Stimulated activated CD4-positive, alpha-beta T cell treated with anti-CD3 and anti-CD28 coated beads, TNF-alpha, amount 100 ng/mL, for 48 hours (primary cell): Measurements from ENCODE around the gene WDR38.
"Not testable (repeated sequence)": the region's sequence is repeated elsewhere in the genome, so short reads cannot be mapped to it uniquely, and the experiment has no call there.

Experiments
- DNase-seq, 3 donors: peaks; one replicate each; pipeline ENCODE4 v3.0.0-alpha.2; 2020; ENCODE audit warnings: low read depth in 3 of 3

The WDR38 gene

DNA sequence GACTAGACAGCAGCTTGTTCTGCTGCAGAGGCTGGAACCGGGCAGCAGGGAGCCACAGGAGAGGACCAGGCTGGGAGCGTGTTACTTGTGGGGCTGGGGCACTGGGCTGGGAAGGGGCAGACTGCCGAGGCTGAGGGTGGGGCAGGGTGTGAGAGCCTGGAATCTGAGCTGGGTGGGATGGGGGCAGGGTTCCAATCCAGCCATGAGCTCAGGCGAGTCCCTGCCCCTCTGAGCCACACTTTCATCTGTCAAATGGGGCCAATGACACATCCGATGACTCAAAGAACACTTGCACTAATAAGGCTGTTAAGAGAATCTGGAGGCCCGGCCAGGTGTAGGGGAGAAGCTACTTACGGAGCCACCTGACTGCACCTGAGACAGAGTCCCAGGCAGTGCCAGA lies 18.7 kb upstream of the WDR38 start:
- no peak for DNase-seq

DNA sequence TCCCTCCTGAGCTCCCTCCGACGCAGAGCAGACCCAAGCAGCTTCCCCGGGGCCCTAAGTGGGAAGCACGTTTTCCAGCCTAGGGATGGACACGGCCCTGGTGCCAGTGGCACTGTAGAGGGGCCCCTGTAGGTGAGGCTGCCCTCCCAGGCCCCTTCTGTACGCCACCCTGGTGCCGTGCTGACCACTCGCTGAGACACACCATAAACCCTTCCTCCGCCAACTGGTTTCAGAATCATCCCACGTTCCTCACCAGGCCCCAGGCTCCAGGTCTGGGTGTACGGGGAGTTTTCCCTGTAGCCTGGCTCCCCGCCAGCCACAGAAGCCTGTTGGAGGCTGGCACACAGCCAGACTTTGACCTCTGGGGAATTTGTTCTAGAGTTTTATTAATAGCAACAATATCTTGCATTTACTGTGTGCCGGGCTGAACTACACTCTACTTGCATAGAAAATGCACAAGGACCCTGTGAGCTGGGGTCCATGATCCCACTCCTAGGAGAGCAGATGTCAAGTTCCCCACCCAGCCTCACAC lies 18.2 kb upstream of the WDR38 start:
- DNase-seq = no peak

DNA sequence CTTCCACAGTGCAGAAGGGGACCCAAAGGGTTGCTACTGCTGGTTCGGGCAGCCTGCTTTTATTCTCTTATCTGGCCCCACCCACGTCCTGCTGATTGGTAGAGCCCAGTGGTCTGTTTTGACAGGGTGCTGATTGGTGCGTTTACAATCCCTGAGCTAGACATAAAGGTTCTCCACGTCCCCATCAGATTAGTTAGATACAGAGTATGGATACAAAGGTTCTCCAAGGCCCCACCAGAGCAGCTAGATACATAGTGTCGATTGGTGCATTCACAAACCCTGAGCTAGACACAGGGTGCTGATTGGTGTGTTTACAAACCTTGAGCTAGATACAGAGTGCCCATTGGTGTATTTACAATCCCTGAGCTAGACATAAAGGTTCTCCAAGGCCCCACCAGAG lies 15.1 kb upstream of the WDR38 start:
- DNase-seq = not testable (repeated sequence)

DNA sequence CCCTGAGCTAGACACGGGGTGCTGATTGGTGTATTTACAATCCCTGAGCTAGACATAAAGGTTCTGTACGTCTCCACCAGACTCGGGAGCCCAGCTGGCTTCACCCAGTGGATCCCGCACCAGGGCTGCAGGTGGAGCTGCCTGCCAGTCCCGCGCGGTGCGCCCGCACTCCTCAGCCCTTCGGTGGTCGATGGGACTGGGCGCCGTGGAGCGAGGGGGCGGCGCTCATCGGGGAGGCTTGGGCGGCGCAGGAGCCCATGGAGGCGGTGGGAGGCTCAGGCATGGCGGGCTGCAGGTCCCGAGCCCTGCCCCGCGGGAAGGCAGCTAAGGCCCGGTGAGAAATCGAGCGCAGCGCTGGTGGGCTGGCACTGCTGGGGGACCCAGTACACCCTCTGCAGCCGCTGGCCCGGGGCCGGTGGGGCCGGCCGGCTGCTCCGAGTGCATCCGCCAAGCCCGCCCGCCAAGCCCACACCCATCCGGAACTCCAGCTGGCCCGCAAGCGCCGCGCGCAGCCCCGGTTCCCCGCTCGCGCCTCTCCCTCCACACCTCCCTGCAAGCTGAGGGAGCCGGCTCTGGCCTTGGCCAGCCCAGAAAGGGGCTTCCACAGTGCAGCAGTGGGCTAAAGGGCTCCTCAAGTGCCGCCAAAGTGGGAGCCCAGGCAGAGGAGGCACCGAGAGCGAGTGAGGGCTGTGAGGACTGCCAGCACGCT lies 14.5 kb upstream of the WDR38 start:
- not testable (repeated sequence) for DNase-seq

DNA sequence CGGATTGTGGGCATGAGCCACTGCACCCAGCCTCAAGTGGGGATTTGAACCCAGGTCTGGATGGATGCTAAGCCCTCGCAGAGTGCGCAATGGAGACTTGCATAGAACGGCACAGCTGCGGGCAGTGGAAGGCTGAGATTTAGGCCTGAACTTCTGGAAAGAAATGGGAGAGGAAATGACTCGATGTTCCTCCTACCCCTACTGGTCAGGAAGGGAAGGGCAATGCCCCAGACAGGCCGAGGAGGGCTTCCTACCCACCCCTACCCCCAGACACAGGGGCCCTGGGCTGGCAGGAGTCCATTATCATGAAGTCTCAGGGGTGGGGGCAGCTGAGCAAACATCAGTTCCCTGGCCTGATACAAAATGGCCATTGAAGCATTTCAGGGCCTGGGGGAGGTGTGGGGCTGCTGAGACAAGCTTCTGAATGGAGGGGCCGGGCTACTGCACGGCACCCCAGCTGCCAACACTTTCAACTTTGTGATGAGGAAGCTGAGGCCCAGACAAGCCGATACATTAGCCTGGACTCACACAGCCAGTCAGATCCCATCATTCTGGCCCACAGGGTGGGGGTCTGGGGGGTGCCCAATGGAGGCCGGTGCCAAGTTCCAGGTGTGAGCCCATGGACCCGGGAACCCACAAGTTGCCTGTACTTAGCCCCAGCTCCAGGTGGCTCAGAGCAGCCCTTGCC lies 13.5 kb upstream of the WDR38 start:
- DNase-seq = no peak

DNA sequence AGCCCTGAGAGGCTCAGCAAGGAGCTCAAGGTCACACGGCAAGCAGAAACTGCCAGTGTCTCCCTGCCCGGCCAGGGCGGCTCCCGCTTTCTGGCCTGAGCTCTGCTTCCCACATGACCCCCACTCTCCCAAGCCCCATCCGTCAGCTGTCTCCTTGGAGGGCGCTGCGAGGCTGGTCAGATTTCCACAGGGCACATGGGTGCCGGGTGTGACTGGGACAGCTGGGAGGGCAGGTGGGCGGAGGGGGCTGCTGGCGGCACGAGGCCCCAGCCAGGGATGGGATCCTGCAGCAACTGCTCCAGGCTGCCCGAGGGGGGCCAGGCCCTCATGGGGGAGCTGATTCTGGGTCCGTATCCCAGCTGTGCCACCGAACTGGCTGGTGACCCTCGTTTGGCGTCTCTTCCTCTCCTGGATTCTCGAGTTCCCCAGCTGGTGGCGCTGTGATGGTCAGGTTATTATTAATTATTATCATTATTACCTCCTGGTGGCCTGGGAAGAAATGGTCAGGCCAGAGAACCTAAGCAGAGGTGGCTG lies 12.9 kb upstream of the WDR38 start:
- no peak for DNase-seq

DNA sequence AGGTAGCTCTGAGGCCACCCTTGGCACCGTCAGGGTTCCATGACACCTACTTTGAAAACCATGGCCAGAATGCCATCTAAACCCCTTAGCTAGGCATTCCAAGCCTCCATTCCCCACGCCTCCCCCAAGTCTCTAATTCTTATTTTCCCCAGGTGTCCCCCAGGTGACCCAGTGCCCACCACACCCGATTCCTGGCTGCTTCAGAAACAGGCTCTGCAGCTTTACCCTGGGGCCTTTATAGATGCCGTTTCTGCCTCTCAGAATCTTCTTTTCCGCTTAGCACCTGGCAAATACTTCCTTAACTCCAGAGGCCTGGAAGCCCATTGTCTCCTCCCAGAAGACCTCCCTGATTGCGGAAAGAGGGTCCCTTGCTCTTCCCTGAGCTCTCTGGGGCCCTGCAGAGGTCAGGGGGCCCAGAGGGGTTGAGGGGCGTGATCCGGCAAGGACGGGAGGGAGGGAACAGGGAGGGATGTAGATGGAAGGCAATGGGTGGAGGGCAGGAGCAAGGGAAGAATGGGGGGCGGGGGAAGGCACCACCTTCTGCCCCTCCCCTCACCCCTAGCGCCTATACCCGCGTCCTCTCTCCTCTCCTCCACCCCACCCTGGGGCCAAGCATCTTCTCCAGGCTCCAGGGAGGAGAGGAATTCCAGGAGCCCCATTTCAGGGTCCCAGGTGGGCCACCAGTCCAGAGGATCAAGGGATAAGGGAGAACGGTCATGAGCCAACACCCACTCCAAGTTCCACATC lies 12.0 kb upstream of the WDR38 start:
- no peak for DNase-seq

DNA sequence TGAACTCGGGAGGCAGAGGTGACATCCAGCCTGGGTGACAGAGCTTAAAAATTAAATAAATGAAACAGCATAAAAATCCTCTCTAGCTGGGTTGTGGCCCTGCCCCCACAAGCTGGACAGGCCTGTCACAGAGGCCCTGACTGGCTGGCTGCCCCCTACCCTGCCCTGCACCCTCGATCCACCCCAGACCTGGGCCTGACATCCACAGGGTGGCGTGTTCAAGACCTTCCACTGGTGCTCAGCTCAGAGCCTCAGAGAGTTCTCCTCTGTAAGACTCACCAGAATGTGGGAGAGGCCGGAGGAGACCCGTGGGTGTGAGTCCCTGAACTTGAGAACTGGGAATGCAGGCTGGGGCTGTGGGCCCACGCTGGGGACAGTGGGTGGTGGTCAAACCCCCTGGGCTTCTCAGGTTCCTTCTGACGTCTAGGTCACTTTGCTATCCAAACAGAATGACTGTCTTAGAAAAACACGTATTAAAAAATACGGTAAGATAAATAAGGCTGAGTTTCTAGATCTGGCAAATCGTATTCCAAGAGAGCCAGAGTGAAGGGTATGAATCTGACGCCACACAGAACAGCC lies 9.7 kb upstream of the WDR38 start:
- DNase-seq = no peak

DNA sequence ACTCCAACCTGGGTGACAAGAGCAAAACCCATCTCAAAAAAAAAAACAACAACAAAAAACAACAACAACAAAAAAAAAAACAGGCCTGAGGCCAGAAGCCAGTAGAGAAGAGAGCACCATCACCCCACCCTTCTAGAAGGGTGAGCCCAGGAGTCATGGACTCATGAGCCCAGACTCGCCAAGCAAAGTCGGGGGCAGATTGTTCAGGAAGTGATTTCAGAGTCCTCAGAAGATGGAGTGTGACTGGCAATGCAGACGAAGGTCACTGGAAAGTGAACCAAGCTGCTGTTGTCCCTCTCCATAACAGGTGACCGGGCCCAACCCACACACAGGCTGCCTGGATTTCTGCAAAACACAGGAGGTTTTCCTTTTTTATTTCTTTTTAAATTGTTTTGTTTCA lies 9.0 kb upstream of the WDR38 start:
- DNase-seq = no peak

DNA sequence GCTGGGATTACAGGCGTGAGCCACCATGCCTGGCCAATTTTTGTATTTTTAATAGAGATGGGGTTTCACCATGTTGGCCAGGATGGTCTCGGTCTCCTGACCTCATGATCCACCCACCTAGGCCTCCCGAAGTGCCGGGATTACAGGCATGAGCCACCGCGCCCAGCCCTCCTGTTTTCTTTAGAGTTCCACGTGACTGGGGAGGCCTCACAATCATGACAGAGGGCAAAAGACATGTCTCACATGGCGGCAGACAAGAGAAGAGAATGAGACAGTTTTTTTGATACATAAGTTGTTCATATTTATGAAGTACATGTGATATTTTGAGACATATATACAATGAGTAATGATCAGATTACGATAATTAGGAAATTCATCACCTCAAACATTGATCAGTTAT lies 6.8 kb upstream of the WDR38 start:
- DNase-seq = not testable (repeated sequence)

DNA sequence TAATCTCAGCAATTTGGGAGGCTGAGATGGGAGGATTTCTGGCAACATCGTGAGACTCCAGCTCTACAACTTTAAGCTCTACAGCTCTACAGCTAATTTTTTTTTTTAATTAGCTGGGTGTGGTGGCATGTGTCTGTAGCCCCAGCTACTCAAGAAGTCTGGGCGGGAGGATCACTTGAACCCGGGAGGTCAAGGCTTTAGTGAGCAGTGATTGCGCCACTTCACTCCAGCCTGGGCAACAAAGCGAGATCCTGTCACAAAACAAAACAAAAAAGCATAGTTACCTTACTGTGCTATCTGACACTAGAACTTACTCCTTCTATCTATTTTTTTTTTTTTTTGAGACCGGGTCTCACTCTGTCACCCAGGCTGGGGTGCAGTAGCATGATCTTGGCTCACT lies 6.3 kb upstream of the WDR38 start:
- no peak for DNase-seq

DNA sequence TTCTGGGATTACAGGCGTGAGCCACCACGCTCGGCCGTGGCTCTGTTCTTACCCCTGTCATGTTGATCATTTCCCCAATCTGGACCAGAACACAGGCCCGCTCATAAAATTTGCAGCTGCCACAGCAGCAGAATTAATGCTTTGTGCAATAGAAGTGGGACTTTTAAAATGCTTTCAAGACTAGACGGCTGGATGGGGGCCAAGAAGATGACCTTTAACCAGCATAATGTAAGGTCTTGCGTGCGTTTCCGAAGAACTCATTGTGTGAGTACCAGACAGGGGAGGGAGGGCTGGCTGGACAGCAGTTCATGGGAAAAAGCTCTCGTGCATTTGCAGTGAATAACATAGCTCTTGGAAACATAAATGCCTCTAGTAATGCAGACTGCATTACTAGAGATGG lies 3.5 kb upstream of the WDR38 start:
- DNase-seq = no peak

DNA sequence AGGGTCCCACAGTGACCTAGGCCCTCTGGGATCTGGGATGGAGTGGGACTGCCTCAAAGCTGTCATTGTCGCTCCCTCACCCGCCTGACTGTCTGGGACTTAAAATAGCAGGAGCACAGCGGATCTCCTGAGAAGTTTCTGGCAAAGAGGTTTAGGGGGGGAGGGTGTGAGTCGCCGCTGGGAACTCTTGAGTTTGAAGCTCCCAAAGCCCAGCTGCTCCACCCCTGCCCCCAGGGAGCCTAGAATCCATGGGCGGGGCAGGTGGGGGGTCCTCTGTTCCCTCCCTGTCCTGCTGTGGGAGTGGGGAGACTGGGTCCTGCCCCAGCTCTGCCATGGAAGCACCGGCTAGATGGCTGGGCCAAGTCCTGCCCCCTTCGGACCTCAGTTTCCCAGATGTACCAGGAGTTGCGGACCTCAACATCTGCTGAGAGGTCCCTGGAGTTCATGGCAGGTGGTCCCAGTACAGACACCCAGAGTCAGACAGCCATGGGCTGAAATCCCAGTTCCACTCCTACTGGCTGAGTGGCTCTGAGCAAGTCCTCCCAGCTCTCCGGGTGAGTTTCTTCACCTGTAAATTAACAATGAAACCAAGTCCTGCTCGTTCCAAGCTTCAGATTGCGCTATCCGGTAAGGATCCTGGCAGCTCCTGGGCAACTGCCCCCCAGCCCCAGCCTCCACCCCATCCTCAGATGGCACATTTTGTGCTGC lies 985 bp upstream of the WDR38 start:
- no peak for DNase-seq

DNA sequence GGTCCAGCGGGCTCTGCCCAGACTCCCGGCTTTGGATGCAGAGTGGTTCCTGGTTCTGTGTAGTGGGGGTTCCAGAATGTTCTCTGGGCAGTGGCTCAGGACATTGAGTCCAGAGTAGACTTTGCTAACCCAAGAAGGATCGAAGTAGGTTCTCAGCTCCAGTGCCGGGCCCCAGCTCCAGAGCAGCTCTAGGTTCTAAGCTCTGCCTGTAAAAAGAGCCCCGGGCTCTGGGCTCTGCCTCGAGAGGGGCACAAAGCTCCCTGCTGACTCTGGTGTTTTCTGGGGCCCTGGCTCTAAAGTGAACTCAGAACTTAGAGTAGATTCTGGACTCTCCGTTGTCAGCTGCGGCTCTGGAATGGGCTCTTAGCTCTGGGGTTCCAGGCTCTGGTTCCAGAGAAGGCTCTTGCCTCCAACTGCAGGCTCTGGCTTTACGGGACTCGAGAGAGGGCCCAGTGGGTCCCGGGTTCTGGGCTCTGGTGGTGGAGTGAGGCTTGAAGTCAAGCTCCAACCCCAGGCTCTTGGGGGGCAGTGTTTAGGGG lies 414 bp downstream of the WDR38 start:
- no peak for DNase-seq

DNA sequence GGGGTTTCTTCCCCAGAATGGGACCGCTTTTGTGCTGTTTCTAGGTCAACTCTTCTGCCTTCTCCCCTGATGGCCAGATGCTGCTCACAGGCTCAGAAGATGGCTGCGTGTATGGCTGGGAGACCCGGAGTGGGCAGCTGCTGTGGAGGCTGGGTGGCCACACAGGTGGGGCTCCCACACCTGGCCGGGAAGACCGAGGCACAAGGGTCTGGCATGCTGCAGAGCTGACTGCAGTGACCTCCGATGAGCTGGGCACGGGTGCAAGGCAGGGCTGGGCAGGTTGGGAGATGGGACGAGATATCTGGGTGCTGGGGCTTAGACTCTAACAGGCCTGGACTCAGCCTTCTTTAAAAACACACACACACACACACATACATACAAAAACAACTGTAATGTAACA lies 901 bp downstream of the WDR38 start:
- DNase-seq = no peak

DNA sequence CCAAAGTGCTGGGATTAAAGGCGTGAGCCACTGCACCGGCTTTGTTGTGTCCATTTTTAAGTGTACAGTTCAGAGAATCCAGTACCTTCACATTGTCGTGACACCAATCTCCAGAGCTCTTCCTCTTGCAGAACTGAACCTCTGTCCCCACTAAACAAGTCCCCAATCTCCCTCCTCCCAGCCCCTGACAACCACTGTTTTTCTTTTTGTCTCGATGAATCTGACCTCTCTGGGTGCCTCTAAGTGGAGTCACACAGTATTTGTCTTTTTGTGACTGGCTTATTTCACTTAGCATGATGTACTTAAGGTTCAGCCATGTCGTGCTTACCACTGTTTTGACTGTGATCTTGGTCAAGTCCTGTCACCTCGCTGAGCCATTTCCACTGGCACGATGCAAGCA lies 1.6 kb downstream of the WDR38 start:
- DNase-seq = no peak

DNA sequence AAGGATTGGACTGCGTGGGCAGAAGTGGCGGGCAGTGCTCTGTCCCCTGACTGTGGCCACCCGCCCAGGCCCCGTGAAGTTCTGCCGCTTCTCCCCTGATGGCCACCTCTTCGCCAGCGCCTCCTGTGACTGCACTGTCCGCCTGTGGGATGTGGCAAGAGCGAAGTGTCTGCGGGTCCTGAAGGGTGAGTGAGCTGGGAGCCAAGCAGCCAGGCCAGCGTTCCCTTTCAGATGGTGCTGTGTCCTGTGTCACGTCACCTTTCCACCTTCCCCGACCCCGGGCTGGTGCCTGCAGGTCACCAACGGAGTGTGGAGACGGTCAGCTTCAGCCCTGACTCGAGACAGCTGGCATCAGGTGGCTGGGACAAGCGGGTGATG lies 2.3 kb downstream of the WDR38 start:
- no peak for DNase-seq

DNA sequence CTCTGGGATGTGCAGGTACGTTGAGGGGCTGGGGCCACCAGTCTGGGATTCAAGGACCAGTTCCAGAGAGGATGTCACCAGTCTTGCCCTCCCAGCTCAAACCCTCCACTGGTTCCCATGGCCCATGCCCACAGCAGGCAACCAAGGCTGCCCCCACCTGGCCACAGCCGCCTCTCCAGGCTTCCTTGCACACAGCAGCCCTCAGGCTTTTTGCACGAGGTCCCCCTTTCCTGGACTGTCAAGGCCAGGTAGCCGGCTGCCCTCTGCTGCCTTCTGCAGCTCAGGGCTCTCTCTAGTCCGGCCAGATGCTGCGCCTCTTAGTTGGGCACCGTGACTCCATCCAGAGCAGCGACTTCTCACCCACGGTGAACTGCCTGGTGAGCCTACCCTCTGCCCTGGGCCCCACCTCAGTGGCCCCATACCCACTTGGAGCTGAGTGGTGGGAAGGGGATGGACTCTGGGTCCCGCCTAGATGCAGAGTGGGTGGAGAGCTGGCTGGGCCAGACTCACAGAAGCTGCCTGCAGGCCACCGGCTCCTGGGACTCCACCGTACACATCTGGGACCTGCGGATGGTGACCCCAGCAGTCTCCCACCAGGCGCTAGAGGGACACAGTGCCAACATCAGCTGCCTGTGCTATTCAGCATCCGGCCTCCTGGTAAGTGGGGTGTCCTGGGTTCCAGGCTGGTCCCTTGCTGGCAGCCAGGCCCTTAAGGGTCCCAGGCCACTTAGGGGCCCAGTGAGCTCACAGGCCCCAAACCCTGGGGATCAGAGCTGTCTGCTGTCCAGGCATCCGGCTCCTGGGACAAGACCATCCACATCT lies 2.9 kb downstream of the WDR38 start:
- DNase-seq = no peak

DNA sequence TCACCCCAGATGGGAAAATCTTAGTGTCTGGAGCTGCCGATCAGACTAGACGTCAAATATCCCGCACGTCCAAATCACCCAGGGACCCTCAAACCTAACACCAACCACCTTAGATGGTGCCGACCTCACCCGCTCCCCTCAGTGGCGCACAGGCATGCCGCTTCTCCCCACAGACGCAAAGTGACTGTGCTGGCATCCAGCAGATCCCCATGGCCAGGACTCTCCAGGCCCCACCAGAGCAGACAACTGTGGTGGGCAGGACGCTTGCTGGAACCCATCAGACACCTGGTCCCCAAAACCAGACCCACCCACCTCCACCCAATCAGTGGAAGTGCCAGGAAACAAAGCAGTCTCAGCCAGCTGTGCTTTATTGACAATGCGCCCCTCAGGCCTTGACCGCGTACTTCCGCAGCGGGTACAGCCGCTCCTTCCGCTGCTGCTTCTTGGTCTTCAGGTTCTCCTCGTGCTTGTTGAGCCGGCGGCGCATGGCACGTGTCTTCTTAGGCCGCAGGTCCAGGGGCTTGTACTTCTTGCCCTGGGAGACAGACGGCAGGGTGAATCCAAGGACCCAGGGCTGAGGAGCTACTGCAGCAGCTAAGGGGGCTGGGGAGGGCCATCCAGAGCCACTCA lies 4.4 kb downstream of the WDR38 start:
- no peak for DNase-seq
